Stimulated activated CD4-positive, alpha-beta T cell treated with anti-CD3 and anti-CD28 coated beads, Interleukin-4, amount 100 ng/mL, for 48 hours (primary cell): ENCODE data around the gene PLA2G7.

Source experiments
- DNase-seq, 2 donors: peaks; one replicate each; pipeline ENCODE4 v3.0.0-alpha.2; 2020; ENCODE audit warnings: low read depth in 2 of 2

The PLA2G7 gene

DNA sequence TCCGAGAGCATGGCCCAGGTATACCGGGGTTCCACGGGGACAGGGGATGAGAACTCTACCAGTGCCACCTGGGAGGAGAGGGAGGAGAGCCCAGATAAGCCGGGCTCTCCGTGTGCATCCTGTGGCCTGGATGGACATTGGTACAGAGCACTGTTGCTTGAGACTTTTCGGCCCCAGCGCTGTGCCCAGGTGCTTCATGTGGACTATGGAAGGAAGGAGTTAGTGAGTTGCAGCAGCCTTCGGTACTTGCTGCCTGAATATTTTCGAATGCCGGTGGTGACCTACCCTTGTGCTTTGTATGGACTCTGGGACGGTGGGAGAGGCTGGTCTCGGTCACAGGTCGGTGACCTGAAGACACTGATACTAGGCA lies 46.2 kb downstream of the PLA2G7 start:
- no peak for DNase-seq

DNA sequence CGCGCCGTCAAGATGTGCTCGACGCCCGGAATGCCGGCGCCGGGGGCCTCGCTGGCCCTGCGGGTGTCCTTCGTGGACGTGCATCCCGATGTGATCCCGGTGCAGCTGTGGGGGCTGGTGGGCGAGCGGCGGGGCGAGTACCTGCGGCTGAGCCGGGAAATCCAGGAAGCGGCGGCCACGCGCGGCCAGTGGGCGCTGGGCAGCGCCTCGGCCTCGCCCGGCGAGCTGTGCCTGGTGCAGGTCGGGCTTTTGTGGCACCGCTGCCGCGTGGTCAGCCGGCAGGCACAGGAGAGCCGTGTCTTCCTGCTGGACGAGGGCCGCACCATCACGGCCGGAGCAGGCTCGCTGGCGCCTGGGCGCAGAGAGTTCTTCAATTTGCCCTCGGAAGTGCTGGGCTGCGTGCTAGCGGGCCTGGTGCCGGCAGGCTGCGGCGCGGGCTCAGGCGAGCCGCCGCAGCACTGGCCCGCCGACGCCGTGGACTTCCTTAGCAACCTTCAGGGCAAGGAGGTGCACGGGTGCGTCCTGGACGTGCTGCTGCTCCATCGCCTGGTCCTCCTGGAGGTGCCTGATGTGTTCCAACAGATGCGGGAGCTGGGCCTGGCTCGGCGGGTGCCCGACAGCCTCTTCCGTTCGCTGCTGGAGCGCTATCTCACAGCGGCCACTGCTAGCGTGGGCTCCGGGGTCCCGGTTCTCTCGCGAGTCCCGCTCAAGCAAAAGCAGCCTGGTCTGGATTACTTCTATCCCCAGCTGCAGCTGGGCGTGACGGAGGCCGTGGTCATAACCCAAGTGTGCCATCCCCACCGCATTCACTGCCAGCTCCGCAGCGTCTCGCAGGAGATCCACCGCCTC lies 46.8 kb downstream of the PLA2G7 start:
- no peak for DNase-seq

DNA sequence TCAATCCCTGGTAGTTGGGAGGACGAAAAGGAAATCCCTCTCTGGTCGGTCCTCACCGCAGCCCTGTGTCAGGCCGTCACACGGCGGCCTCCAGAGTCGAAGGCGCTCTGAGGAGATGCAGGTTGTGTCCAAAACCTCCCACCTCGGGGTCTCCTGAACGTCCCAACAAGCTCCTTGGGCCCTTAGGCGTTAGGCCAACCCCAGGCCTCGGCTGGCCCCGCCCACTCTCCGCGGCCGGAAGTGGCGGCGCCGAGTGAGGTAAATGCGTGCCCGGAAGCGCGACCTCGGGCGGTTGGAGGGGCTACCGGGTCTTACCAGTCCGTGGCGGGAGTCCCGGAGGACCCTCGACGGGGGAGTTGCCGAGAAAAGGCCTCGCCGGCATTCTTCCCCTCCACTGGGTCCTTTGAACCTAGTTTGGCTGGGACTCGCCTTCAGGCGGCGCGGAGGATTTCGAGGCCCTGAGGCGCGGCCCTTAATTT lies 47.5 kb downstream of the PLA2G7 start, which contains the start of gene TDRD6:
TSS of gene TDRD6 (plus strand) at position 267 of the 479 bp plus-strand sequence. CDS start 244 bp downstream, outside the sequence.
- no peak for DNase-seq

DNA sequence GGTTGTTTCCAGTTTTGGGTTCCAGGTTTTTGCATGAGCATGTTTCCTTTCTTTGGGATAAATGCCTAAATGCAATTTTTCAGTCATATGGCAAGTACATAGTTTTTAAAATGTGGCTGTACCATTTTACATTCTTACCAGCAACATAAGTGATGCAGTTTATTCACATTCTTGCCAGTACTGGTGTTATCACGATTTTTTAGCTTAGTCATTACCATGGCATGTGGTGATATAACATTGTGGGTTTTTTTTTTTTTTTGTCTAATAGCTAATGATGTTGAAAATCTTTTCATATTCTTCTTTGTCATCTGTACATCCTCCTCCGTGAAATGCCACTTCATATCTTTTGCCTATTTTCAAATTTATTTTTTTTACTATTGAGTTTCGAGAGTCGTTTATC lies 50.4 kb downstream of the PLA2G7 start:
- DNase-seq = no peak

DNA sequence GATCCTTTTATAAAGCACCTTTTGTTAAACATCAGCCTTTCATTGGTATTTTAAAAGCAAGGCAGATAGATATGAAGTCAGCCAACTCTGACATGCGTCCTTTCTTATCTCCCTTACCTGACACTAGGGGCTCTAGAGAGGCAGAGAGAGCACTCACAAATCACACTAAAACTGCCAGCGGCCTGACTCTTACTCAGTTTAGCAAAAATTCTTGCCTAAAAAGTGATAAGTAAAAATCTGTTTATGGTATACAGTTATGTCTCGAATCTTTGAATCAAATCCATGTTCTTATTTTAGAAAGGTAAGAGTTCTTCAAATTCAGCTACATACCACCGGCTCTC lies 57.9 kb downstream of the PLA2G7 start:
- DNase-seq = no peak

DNA sequence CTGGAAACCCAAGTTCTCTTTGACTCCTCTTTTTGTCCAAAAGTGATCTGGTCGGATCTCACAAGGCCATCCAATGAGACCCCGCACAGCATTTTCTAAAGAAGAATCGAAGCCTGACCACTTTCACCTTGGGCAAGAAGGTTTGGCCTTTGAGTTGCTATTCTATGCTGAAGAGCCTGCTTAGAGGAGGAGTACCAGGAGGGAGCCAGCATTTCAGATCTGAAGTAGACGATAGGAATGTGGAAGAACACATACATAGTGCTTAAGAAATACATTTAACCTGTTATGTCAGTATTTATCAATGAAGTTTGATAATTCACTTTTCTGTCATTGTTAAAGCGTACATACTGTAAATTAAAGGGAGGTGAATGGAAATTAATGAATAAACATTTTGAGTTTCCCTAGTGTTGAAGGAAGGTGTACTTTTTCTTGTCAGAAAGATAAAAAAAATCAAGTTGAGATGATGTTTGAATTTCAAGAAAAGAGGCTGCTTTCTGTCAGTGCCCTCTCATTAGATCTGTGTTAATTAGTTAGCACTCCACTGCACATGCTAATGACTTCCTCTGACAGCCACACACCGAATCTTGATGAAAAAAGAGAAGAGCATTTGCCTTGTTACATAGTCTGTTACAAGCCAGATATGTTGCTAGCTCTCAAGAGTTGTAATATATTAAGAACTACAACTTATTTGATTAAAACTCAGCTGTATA lies 58.4 kb downstream of the PLA2G7 start:
- no peak for DNase-seq

DNA sequence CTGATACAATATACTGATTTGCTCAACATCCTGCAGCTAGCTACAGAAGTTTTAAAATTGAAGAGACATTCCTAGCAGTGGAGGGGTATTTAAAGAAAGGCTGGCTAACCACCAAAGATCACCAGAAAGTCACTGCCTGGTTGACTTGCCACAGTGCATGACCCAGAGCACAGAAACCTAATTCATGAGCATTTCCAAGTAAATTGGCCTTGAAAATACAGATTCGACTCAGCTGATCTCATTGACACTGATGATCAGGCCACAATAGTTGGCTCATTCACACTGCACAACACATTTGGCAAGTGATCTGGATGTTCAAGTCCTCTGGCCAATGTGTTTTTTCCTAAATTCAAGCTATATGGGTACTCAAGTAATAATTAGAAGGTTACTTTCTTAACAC lies 60.8 kb downstream of the PLA2G7 start:
- DNase-seq = no peak

DNA sequence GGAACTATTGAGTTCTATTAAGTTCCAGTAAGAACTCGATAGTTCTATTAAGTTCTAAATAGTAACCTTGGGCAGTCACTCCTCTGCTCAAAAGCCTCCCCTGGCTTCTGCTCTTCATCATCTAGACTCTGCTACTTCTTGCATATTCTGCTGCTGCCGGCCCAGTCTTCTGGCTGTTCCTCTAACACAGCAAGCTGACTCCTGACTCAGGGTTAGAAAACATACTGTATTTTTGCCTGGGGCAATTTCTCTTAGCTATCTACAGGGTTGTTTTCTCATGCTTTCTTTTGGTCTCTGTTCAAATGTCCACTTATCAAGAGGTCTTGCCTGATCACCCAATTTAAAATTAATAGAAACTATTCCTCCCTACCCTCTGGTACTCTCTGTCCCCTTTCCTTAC lies 67.8 kb downstream of the PLA2G7 start:
- DNase-seq = no peak

DNA sequence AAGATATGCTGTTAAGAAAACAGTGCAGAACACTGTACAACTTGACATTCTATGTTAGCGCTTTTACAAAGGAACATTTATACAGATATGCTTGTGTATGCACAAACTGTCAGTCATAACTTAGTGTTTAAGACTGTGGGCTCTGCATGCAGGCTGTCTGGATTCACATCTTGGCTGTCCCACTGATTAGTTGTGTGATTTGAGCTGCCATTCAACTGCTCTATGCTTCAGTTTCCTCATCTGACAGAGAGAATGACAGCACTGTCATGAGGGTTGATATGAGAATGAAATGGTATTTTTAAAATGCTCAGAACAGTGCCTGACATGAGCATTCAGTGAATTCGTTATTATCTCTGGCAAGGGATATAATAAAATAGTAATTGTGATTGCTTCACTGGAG lies 73.7 kb downstream of the PLA2G7 start:
- DNase-seq = no peak

DNA sequence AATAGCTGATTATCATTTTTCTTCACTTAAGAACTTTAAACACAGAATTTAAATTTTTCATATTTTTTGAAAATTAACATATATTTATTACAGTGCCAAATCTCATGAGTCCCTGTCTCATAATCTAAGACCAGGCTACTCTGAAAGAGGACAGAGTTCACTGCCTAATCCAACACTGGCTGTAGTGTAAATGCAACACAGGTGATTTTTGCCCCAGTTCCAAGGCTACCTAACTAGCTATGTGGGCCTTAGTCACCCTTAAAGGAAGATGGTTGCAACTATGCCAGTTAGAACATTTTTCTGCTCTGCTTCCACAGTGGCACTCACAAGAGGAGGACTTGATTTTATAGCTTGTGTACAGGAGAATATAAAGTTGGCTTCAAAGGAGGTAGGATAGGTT lies 77.5 kb downstream of the PLA2G7 start:
- no peak for DNase-seq

DNA sequence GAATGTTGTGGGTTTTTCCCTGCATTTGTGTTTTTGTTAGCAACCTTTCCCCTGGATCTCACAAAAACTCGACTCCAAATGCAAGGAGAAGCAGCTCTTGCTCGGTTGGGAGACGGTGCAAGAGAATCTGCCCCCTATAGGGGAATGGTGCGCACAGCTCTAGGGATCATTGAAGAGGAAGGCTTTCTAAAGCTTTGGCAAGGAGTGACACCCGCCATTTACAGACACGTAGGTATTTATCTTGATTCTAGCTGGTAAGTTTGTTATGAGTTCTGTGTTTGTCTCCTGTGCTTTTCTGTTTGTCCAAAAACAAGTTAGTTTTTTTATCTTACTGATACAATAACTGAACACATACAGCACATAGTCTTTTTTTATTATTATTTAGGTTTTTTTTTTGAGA lies 79.4 kb downstream of the PLA2G7 start:
- DNase-seq = no peak
